NK-92 (cell line): Measurements from ENCODE around the gene DBN1.

Experiments
- DNase-seq: peaks from one replicate; lab custom pipeline; 2025; ENCODE audit not compliant: unreplicated experiment; lab: John Stamatoyannopoulos, UW

The DBN1 gene

DNA sequence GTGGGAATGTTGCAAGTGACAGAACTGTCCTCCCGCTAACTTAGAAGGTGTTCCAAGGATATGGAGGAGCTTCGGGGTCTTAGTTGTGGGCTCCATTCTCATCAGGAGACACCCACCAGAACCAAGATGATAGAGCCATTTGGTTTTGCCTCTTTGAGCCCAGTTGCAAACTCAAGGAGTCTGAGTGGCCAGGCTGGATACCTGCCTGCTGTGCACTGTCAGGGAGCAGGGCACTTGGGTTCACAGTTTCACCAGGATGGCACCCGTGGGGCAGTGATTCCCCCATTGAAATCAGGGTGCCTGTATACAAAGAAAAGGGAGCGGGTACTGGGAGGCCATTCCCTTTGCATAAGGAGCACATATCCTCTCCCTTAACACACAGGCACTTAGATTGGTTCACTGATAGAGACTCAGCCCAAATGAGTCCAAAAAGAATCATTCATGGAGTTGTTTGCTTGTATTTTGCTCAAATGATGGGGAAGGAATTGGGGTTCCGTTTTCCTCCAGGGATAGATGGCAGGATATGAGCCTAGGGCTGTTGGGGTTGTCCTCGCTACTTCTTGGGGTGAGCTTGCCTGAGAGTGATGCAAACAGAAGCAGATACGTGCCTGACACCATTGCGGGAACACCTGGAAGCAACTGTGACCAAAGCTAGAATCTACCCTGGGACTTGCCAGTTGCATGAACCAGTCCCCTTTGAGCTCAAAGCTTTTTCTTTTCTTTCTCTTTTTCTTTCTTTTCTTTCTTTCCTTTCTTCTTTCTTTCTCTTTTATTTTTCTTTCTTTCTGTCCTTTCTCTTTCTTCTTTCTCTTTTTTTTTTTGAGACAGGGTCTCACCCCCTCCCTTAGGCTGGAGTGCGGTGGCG lies 28.1 kb downstream of the DBN1 start:
- DNase-seq = no peak

DNA sequence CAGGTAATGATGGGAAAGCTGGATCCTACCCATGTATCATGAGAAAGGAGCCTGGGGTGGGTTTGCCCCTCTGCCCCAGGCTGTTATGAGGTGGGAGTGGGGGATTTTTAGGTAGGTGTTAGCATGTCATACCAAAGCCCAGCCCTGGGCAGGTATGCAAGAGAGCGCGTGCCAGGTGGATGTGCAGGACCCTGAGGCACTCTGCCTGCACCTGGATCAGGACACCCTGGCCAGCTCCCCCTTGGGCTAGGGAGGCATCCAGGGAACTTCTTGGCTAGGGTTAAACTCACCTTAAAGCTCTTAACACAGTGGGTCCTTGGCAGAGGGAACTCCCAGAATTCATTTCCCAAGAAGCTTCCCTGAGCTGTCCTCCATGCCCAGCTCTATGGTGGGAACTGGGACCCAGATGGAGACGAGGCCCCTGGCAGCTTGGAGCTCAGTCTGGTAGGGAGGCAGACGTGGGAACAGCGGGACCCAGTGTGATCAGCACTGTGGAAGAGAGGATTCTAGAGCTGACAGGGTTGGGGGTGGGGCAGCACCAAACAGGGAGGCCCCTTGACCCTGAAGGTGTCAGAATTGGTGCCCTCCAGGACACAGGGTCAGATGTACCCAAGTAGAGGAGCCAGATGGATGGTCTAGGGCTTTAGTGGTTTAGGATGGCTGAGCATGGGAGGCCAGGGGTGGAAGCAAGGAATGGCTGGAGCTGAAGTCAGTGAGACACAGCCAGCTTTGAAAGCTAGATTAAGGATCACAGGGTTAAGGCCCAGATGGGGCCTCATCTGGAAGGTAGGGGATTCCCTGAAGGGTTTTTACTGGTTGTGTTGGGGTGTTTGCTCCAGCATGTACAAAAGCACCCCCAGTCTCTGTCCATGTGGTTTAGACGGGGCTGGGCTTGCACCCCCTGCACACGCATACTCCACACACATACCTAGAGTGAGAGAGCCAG lies 29.1 kb downstream of the DBN1 start:
- no peak for DNase-seq

DNA sequence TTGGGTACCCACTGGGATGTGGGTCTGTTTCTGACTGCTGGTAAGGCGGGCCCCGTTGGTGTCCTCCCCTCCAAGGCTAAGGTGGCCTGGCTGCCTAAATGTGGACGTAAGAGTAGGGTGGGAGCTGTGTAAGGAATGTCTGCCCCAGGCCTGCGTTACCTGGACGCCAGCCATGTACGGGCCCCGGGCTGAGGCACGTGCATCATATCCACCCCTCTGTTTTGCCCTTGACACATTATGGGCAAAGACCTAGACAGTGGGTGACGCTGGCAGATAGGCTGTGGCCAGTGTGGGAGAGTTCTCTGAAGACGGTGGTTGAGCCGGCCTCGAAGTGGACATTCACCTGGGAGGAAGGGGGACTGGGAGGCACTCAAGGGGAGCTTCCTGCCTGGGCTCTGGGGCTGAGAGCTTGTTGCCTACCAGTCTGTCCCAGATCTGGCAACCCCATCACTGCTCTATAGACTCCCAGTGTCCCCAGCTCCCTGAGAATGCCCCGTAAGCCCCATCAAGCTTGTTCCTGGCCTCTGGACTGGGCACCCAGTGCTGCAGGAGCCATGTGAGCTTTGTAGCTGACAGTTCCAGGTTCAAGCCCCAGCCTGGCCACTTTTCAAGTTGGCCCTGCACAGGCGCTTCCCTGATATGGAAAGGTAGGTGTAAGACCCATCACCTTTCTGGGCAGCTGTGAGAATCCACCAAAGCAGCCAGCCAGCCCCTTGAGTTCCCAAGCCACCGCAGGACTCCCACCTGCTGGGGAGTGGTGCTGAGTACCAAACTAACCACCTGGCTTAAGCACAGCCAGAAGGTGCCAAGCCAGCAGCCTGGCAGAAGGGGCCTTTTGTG lies 30.1 kb downstream of the DBN1 start:
- no peak for DNase-seq

DNA sequence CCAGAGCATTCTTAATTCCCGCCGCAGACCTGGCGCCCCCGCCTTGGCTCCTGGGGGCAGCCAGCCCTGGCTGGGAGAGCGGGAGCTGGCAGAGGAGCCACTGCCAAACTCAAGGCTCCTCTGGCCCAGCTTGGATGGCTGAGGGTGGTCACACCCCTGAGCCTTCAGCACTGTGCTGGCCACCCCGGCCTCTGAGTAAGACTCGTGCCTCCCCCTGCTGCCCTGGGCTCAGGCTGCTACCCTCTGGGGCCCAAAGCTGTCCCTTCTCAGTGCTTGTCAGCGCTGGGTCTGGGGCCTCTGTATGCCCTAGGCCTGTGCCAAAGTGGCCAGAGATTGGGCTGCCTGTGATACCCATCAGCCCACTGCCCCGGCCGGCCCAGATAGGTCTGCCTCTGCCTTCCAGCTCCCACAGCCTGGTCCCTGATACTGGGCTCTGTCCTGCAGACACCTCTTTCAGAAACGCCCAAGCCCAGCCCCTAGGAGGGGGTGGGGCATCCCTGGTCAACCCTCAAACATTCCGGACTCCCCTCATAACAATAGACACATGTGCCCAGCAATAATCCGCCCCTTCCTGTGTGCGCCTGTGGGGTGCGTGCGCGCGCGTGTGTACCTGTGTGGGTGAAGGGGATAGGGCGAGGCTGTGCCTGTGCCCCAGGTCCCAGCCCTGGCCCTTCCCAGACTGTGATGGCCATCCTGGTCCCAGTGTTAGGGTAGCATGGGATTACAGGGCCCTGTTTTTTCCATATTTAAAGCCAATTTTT lies 31.2 kb downstream of the DBN1 start:
- DNase-seq = no peak

GRCh38 chr5:177440990-177441780 lies 32.2 kb downstream of the DBN1 start:
- no peak for DNase-seq

DNA sequence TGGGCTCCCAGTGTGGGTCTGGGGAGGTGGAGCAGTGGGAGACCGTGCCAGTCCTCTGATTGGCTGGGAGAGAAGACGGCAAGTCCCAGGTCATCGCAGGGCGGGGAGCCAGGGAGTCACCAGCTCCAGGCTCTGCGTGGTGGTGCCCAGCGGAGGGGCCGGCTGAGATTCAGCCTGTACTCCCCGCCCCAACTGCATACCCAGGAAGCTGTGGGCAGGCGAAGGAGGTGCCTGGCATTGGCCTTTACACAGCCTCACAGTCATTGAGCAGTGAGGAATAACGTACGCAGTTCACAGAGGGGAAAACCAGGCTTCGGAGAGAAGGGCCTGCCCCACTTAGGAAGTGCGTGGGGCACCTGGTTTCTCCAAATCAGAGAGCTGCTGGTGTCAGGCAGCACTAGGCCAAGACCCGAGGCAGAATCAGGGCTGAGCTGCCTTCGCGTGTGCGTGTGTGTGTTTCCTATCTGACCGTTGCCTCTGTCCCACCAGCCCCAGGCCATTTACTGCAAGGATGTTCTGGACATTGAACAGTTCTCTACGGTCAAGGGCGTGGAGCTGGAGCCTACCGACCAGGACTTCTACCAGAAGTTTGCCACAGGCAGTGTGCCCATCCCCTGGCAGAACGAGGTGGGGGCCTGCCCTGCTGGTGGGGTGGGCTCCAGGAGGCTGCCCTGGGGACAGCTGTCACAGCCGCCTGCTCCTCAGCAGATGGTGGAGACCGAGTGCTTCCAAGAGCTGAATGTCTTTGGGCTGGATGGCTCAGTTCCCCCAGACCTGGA lies 33.0 kb downstream of the DBN1 start:
- DNase-seq = no peak

DNA sequence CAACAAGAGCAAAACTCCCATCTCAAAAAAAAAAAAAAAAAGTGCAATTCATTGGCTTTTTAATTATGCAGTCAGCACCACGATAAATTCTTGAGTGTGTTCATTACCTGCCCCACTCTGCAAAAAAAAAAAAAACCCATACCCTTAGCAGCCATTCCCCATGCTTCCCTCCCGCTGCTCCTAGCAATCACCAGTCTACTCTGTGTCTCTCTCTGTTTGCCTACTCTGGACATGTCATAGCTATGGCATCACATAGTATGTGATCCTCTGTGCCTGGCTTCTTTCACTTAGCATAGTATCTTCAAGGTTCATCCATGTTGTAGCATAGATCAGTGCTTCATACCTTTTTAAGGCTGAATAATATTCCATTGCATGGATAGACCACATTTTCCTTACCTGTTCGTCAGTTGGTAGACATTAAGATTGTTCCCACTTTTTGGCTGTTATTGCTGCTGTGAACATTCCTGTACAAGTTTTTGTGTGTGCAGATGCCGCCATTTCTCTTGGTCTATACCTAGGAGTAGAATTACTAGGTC lies 33.8 kb downstream of the DBN1 start:
- DNase-seq = no peak

DNA sequence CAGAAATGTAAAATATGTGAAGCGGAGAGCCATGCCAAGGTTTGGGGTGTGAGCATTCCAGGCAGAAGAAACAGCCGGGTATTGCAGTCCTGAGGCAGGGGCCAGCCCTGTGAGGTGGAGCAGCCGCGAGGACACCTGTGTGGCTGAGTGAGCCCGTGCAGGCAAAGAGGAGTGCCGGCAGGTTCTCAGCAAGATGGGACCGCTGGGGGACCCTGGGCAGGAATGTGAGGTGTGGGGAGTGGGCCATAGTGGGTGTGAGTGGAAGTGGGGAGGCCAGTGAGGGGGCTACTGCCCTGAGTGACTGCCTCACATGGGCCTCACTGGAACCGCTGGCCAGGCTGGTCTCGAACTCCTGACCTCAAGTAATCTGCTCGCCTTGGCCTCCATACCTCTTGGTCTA lies 35.0 kb downstream of the DBN1 start:
- no peak for DNase-seq

GRCh38 chr5:177437623-177438022 lies 35.8 kb downstream of the DBN1 start:
- no peak for DNase-seq

DNA sequence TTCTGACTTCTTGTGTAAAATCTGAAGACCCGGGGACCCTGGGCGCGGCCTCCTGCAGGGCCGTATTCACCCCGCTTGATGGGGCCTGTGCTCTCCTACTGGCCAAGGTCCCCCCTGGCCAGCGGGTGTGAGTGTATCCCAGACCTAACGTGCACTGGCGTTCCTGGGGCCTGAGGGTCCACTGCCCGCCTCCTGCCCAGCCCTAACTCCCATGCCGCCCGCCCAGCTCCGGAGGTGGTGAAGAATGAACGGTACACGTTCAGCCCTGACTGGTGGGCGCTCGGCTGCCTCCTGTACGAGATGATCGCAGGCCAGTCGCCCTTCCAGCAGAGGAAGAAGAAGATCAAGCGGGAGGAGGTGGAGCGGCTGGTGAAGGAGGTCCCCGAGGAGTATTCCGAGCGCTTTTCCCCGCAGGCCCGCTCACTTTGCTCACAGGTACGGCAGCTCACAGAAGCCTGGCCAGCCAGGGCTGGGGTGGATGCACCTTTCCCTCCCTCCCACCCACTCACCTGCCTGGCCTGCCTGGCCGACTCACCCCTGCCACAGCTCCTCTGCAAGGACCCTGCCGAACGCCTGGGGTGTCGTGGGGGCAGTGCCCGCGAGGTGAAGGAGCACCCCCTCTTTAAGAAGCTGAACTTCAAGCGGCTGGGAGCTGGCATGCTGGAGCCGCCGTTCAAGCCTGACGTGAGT lies 37.4 kb downstream of the DBN1 start:
- no peak for DNase-seq

- no peak for DNase-seq
Measured at GRCh38 chr5:177434942-177435738, 38.3 kb downstream of the DBN1 start.

DNA sequence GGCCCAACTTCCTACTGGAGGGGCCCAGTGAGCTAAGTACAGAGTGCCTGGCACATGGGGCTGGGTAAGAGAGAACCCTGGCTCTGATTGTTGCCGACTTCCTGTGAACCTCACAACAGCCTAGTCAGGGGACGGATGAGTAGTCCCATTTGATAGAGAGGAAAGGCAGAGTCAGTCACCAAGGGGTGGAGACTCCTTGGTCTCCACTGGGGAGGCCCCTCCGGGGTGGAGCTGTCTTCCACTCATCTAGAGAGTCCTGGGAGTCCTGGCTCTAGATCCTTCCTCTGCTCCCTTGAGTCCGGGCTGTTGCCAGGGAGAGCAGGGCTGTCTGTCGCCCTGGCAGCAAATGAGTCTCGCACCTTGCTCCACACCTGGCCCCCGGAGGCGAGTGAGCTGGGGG lies 39.0 kb downstream of the DBN1 start:
- DNase-seq = no peak

DNA sequence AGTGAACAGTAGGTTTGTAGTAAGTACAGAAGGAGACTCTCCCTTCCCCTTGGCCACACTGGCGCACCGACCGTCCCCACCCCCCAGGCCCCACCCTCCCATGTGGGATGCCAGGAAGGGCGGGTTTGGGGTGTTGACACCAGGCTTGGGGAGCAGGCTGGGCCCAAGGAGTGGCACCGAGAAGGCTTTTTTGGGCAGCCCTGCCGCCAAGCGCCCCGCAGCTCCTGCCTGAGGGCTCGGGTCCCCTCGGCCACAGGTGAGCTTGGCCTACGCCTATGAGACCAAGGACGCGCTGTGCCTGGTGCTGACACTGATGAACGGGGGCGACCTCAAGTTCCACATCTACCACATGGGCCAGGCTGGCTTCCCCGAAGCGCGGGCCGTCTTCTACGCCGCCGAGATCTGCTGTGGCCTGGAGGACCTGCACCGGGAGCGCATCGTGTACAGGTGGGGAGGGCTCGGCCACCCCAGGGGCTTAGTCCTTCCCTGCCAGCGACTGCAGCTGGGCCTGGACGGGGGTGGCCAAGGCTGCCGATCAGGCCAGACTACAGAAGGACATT lies 39.7 kb downstream of the DBN1 start:
- no peak for DNase-seq

DNA sequence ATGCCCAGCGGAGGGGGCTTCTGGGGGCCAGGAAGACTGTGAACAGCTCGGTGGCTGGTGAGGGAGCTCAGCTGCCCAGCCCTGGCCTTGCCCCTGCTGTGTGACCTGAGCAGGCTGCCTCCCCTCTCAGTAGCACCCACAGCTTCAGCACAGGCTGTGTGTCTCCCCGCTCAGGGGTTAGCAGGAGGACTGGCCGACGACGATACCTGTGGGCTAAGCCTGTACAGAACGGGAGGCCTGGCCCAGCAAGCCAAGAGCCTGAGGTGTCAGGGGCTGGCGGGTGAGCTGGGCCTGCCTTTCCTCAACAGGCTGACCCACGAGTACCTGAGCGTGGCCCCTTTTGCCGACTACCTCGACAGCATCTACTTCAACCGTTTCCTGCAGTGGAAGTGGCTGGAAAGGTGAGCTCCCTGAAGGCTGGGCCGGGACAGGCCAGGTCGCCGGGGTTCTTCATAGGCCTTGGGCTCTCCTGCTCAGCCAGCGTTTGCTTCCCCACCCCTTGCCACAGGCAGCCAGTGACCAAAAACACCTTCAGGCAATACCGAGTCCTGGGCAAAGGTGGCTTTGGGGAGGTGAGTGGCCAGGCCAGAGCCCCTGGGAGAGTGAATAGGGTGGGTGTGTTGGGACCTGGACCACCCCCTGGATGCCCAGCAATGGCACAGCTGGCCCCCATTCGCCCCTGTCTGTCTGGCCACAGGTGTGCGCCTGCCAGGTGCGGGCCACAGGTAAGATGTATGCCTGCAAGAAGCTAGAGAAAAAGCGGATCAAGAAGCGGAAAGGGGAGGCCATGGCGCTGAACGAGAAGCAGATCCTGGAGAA lies 40.4 kb downstream of the DBN1 start:
- DNase-seq = no peak

GRCh38 chr5:177432143-177432838 lies 41.1 kb downstream of the DBN1 start:
- no peak for DNase-seq
